Daoy (cell line): ENCODE measurements around the gene DHRSX. TPM values are rescaled to one million over a fixed set of nuclear protein-coding genes. Genes with fewer than 3 reads are reported as not detected.
"Not testable (repeated sequence)": the region's sequence is repeated elsewhere in the genome, so short reads cannot be mapped to it uniquely, and the experiment has no call there.

Source experiments
- DNase-seq: peaks from one replicate; pipeline ENCODE4 v3.0.0-alpha.2; 2015; ENCODE audit warnings: low read depth
- total RNA-seq: library from RNA; depleted of rRNA; stranded (reverse); fragments of >200 nt; shearing (Covaris generic); gene quantifications from 2 replicates; pipeline ENCODE4 v1.2.3, GENCODE V29; 2014

Gene DHRSX
- total RNA-seq, 1 experiment from 2014 or later, result 12.3 TPM

- peak; percentile 68 for DNase-seq
These were observed 149.5 kb downstream of the DHRSX start for GRCh38 chrX:2351321-2351720.

DNA sequence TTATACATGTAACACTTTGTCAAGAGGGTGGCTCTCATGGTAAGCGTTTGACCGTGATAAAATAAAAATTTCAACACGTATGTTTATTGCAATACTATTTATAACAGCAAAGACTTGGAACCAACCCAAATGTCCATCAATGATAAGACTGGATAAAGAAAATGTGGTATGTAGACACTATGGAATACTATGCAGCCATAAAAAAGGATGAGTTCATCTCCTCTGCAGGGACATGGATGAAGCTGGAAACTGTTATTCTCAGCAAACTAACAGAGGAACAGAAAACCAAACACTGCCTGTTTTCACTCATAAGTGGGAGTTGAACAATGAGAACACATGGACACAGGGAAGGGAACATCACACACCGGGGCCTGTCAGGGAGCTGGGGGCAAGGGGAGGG lies 150.1 kb downstream of the DHRSX start:
- DNase-seq, result not testable (repeated sequence)

DNA sequence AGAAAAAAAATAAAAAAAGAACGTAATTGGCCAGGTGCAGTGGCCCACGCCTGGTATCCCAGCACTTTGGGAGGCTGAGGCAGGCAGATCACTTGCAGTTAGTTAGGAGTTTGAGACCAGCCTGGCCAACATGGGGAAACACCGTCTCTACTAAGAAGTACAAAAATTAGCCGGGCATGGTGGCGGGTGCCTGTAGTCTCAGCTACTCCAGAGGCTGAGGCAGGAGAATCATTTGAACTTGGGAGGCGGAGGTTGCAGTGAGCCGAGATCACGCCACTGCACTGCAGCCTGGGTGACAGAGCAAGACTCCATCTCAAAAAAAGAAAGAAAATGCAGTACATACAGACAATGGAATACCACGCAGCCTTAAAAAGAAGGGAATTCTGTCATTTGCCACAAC lies 150.7 kb downstream of the DHRSX start:
- DNase-seq, result not testable (repeated sequence)

- no peak for DNase-seq
These were observed 152.6 kb downstream of the DHRSX start for GRCh38 chrX:2348211-2348610.

DNA sequence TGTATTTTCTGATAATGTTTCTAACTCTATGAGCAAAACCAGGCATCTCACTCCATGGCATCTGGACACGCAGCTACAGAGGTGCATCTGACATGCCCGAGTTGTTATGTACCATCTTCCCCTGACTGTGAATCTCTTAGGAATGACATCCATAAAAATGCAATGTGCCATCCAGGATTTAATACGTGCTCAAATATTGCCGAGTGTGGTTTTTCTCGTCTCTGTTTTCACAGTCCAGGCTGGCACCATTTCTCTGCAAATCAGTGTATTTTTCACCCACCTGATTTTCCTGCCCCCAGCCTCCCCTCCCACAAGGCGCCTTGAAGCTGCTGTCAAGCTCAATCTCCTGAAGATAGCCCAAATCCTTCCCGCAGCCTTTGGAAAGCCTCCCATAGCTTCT lies 154.6 kb downstream of the DHRSX start:
- DNase-seq, result no peak

DNA sequence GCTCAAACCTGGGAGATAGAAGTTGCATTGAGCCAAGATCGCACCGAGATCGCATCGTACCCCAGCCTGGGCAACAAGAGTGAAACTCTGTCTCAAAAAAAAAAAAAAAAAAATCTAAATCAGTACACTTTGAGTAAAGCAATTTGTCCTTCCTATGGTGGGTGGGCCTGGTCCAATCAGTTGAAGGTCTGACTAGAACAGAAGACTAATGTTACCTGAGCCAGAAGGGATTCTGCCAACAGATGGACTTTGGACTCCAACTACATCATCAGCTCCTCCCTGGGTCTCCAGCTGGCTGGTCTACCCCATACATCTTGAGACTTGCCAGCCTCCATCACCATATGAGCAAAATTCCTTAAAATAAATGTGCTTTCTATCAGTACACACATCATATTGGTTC lies 155.2 kb downstream of the DHRSX start:
- DNase-seq, result no peak

DNA sequence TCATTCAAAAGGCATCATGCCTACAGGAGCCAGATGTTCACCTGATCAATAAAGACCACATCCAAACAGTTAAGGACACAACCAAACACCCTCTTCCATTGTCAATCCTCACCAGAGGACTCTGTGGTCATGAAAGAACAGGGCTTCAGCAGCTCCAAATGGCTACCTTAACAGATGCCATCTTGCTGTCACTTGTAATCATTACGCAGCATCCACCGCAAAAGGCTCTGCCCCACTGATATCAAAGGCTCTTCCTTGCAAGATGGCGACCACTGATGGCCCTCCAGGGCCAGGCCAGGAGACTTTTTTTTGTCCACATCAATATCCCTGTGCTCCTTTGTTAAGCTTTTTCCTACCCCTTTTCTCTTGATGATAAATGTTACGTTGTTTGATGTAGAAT lies 157.4 kb downstream of the DHRSX start:
- no peak for DNase-seq

GRCh38 chrX:2342874-2343273 lies 157.9 kb downstream of the DHRSX start:
- DNase-seq, result peak; percentile 59

- no peak for DNase-seq
These were observed 158.5 kb downstream of the DHRSX start for GRCh38 chrX:2342281-2342688.

DNA sequence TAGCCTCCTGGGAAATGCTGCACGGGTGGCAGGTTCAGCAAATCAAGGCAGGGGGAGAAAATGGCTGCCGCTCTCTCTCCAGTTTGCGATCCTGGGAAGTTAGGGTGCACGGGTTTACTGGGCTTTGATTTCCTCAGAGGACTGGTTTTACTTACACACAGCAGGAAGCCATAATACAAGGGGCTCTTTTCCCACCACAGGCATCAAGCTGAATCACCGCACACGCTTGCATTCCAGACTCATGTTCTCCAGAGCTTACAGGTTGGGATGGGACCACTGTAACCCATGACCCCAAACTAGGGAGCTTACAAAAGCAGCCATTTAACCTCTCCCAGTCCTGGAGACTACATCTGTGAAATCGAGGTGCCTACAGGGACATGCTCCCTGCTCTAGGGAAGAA lies 159.8 kb downstream of the DHRSX start:
- no peak for DNase-seq

- no peak for DNase-seq
These were observed 164.6 kb downstream of the DHRSX start for GRCh38 chrX:2336181-2336580.

DNA sequence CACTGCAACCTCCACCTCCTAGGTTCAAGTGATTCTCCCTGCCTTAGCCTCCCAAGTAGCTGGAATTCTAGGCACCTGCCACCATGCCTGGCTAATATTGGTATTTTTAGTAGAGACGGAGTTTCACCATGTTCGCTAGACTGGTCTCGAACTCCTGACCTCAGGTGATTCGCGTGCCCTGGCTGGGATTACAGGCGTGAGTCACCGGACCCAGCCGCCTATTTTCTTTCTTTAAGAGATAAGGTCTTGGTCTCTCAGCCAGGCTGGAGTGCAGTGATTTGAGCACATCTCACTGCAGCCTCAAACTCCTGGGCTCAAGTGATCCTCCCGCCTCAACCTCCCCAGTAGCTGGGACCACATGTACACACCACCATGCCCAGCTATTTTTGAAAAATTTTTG lies 166.5 kb downstream of the DHRSX start:
- peak; percentile 26 for DNase-seq

DNA sequence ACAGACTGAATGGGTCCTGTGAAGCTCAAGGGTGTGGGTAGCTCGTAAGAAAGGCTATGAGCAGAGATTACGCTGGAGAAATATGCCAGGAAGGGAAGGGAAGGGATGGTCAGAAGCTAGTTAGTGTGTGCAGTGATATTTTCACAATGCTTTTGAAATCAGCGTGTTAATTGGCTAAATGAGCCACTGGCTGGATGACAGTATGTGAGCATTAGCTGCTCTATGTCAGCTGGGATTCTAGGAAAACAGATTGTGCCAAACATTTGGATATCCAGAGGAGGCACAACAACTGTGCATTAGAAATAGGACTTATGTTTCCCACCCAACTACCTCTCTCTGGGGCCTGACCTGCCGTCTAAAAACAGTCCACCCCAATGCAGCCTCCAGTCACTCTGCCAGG lies 168.5 kb downstream of the DHRSX start:
- no peak for DNase-seq

DNA sequence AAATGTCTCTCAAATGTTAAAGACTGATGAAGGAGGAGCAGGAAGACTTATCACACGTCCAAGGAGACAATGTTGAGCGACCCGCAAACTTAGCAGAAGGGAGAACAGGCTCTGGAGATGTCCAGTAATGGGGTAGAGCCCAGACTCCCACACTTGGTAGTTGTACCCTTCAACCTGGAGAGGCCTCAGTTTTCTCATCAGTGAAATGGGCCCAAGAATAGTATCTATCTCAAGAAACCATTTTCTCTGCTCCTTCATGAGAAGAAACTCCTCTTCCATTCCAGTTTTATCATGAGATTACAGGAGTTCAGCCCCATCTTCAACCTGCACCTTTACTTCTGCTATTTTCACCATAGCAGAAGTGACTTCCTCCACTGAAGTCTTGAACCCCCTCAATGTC lies 169.9 kb downstream of the DHRSX start:
- DNase-seq, result no peak

- DNase-seq, result no peak
These were observed 170.3 kb downstream of the DHRSX start for GRCh38 chrX:2330487-2330886.

DNA sequence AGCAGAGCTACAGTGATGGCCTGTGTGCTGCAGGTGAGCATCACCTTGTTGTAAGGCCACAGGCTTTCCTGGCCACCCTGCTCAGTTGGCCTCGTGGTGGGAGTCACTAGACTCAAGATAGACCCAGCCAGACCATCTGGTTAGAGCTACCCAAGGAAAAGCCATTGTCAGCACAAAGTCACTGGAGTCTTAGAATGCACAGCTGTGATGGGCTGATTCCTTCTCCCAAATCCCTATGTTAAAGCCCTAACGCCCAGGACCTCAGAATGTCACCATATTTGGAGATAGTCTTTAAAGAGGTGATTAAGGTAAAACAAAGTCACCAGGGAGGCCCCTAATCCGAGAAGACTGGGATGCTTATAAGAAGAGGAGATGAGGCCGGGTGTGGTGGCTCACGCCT lies 173.4 kb downstream of the DHRSX start:
- no peak for DNase-seq

DNA sequence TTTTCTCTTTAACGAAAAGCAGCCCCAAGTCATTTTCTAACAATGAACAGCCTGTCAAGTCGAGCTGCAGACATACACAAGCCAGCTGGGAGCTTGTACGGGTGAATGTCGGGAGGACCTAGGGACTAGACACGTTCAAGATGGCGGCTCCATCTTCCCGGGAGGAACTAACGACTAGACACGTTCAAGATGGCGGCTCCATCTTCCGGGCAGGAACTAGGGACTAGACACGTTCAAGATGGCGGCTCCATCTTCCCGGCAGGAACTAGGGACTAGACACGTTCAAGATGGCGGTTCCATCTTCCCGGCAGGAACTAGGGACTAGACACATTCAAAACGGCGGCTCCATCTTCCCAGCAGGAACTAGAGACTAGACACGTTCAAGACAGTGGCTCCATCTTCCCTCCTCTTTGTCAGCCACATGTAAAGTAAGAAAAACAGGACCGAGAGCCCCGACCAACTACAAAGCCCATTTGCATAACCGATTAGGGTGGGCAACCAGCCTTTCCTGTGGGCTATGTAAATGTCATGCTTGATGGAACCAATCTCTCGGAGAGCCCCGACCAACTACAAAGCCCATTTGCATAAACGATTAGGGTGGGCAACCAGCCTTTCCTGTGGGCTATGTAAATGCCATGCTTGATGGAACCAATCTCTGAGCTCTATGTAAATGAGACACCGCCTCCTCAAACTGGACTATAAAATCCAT lies 175.5 kb downstream of the DHRSX start:
- no peak for DNase-seq

GRCh38 chrX:2324151-2324550 lies 176.6 kb downstream of the DHRSX start:
- DNase-seq, result no peak

DNA sequence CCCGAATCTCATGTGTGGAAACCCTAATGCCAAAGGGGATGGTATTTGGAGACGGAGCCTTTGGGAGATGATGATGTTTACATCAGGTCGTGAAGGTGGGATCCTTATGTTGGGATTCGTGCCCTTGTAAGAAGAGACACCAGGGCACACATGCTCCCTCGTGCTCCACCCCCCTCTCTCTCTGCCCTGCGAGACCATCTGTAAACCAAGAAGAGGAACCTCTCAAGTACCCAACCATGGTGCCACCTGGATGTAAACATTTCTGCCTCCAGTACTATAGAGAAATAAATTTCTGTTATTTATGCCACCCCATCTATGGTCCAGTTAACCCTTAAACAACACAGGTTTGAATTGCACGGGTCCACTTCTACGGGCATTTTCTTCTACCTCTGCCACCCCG lies 179.4 kb downstream of the DHRSX start:
- no peak for DNase-seq

- no peak for DNase-seq
These were observed 180.0 kb downstream of the DHRSX start for GRCh38 chrX:2320580-2321327.

- no peak for DNase-seq
These were observed 180.7 kb downstream of the DHRSX start for GRCh38 chrX:2320089-2320488.

DNA sequence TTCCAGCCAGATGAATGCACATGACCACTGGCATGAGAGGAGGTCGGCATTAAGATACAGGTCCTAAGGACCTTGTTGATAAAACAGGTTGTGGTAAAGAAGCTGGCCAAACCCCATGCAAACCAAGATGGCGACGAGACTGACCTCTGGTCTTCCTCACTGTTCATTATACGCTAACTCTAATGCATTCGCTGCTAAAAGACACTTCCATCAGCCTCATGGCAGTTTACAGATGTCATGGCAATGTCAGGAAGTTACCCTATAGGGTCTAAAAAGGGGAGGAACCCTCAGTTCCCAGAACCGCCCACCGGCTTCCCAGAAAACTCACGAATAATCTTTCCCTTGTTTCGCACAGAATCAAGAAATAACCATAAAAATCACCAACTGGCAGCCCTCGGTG lies 182.4 kb downstream of the DHRSX start:
- no peak for DNase-seq

DNA sequence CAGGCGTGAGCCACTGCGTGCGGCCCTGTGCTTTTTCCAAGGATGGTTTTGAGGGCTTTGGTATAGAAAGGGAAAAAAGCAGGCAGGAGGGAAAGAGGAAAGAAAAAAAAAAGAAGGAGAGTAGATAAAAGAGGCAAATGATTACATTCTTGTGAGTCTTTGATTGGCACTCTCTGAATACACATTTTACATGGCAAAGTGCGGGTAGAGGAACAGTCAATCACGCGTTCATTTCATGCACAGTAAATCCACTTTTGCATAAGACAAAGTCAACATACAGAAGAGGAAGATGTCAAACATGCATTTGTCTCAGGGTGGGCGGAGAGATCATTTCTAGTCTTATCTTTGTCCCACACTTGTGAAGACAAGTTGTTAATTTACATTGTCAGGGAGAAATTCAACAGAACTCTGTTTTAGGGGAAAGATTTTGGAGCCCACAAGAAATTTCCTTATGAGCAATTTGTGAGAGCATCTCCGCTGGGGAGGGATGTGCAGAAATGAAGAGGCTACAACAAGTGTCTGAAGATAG lies 183.2 kb downstream of the DHRSX start:
- DNase-seq, result no peak
